Prostate gland (tissue), 2 donors: ENCODE measurements around the gene METAP1. TPM values are rescaled to one million over a fixed set of nuclear protein-coding genes. Genes with fewer than 3 reads are reported as not detected.
"Not testable (repeated sequence)": the region's sequence is repeated elsewhere in the genome, so short reads cannot be mapped to it uniquely, and the experiment has no call there.

Experiments used
- DNase-seq: peaks from one replicate; pipeline ENCODE4 v3.0.0-alpha.2; 2019; ENCODE audit warnings: low spot score
- H3K27ac ChIP-seq, 2 donors: fragments of 200-600 bp; sonication (generic); 2 replicates each; pipeline ENCODE4 v1.5.1; 2017 to 2019
- H3K27me3 ChIP-seq: fragments of 200-600 bp; sonication (generic); replicated peaks from 2 replicates; pipeline ENCODE4 v1.5.1; 2019; ENCODE audit not compliant: insufficient read depth
- H3K36me3 ChIP-seq, 2 donors: fragments of 200-600 bp; sonication (generic); 1 replicate in 1 of 2; 2 replicates in 1 of 2; pipeline versions ENCODE4 v1.5.1 to v1.8.1; 2017 to 2019
- H3K4me1 ChIP-seq: fragments of 200-600 bp; sonication (generic); replicated peaks from 2 replicates; pipeline ENCODE4 v1.5.1; 2019
- H3K4me3 ChIP-seq, 2 donors: fragments of 200-600 bp; sonication (generic); 2 replicates each; pipeline ENCODE4 v1.5.1; 2017 to 2019
- H3K9me3 ChIP-seq: fragments of 200-600 bp; sonication (generic); 2 replicates; pipeline ENCODE4 v1.5.1; 2017
- CTCF ChIP-seq, 4 experiments: fragments of 200-600 bp in 2 of 4; fragments of 450-650 bp in 2 of 4; sonication (generic) in 2 of 4; IDR thresholded peaks; 1 replicate in 3 of 4; 2 replicates in 1 of 4; pipeline ENCODE4 v1.5.1; 2016 to 2019; ENCODE audit warnings: antibody characterized with exemption in 4 of 4, mild to moderate bottlenecking in 2 of 4, moderate library complexity in 2 of 4
- POLR2A ChIP-seq: fragments of 450-650 bp; IDR thresholded peaks from one replicate; pipeline ENCODE4 v1.6.1; 2016; ENCODE audit warnings: antibody characterized with exemption, mild to moderate bottlenecking
- POLR2AphosphoS5 ChIP-seq: sonication (generic); formaldehyde crosslinking; IDR thresholded peaks from one replicate; pipeline ENCODE4 v1.6.1; 2017; ENCODE audit warnings: antibody characterized with exemption
- WGBS: methylation state at CpG from one replicate; pipeline ENCODE4 v1.1.5; 2018; 5-methylcytosine and 5-hydroxymethylcytosine counted together
- intact Hi-C: fragments of 100-400 bp; cut with DNase I; formaldehyde crosslinking; loops from one replicate; pipeline ENCODE4 v1.14.2; 2022
- microRNA-seq: library from miRNA; unstranded; fragments of <30 nt; microRNA quantifications from one replicate; pipeline ENCODE4, GENCODE V29; 2016
- small RNA-seq, 2 donors: library from RNA; depleted of rRNA; stranded (forward); fragments of <200 nt; gene quantifications; one replicate each; pipeline ENCODE3, GENCODE V24; 2016
- total RNA-seq, 2 donors: library from RNA; depleted of rRNA; stranded (reverse); fragments of >200 nt; gene quantifications; one replicate each; pipeline ENCODE4 v1.1.0, GENCODE V29; 2016

METAP1 gene
- total RNA-seq, 2 donors from 2014 or later = 55.3 to 70.1 TPM

DNA sequence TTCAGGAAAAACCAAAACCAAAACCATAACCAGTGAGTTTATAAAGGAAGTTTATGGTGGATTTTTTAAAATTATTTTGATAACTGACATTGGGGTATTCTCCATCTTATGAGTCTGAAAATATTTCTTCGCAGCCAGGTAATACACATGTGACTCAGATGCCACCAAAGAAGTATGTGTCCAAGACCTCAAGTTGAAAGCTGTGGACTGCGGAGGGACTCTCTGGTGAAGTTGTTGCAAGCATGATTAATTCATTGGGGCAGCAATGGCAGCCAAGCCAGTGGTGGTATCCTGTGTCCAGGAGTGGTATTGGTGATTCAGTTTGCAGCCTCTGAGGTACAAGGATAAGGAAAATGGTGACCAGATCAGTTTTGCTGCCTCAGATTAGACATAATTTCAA lies 107.1 kb downstream of the METAP1 start:
- H3K27me3 ChIP-seq = no peaks in the 10 kb centered on the region
- intact Hi-C loops = no loop called here
- WGBS = 100% methylated on average over 2 of the region's 2 CpGs

GRCh38 chr4:99103166-99103565 lies 107.6 kb downstream of the METAP1 start:
- no peak for DNase-seq
- intact Hi-C loops = no loop called here
- Histone ChIP-seq H3K36me3 (no peaks in the 10 kb centered on the region), H3K9me3 (no peaks in the 10 kb centered on the region), H3K4me1 (no peaks in the 10 kb centered on the region), H3K4me3 (no peak overlapping the region), H3K27me3 (no peaks in the 10 kb centered on the region), H3K27ac (no peak overlapping the region)
- TF ChIP-seq POLR2A (no peak), POLR2AphosphoS5 (no peak), CTCF (IDR thresholded peaks at IDR 0.05) (no peak)

More for the DNA sequence above, 107.1 kb downstream of the METAP1 start:
- Histone ChIP-seq H3K27ac (no peak overlapping the region), H3K36me3 (no peaks in the 10 kb centered on the region), H3K4me1 (no peaks in the 10 kb centered on the region), H3K9me3 (no peaks in the 10 kb centered on the region), H3K4me3 (no peak overlapping the region)
- DNase-seq = no peak
- TF ChIP-seq CTCF (IDR thresholded peaks at IDR 0.05) (no peak), POLR2AphosphoS5 (no peak), POLR2A (no peak)

DNA sequence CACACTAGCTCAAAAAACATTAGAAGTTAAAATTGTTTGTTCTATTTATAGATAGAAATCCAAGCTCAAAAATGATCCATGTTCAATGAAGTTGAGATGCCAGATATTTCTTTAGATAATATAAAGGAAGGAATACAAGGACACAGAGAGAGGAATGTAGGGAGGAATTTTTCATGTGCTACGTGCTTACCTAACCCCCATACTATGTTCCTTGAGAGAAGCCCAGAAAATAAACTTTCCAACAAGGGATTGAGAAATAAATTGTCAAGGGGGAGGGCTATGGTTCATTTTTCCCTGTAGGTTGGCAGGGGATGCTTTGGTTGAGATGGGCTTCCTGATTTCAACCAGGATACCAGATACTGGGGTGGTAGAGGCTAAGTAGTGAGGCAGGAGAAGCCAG lies 108.6 kb downstream of the METAP1 start:
- H3K27me3 ChIP-seq = no peaks in the 10 kb centered on the region
- H3K4me3 ChIP-seq = no peak overlapping the region
- H3K27ac ChIP-seq = no peak overlapping the region
- intact Hi-C loops = no loop called here
- no peak for DNase-seq
- H3K9me3 ChIP-seq = no peaks in the 10 kb centered on the region
- H3K36me3 ChIP-seq = no peaks in the 10 kb centered on the region
- WGBS = 97% methylated on average over 1 of the region's 1 CpG
- H3K4me1 ChIP-seq = no peaks in the 10 kb centered on the region
- TF ChIP-seq POLR2AphosphoS5 = no peak
- TF ChIP-seq CTCF (IDR thresholded peaks at IDR 0.05) = no peak
- no peak for TF ChIP-seq POLR2A

DNA sequence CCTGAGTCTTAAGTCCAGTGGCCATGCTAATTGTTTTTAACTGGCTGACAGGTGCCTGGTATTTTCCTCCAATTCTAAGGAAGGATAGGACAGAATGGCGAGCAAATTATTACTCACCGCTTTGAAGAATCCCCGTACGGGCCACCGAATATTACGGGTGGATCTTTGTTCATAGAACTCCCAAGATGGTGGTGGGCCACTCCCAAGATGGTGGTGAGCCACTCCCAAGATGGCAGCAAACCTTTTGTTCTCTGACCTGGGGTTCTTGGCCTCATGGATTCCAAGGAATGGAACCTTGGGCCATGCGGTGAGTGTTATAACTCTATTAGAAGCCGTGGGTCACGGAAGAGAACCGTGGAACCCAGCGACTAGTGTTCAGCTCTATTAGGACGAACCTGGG lies 113.8 kb downstream of the METAP1 start:
- H3K9me3 ChIP-seq, DNase-seq, intact Hi-C loops, H3K36me3 ChIP-seq, H3K27ac ChIP-seq, H3K27me3 ChIP-seq, H3K4me3 ChIP-seq, H3K4me1 ChIP-seq: not testable (repeated sequence)
- WGBS = 88% methylated on average over 12 of the region's 12 CpGs

Small RNA genes lying within 50 kb of the gene (microRNA-seq; reads per million reads assigned to microRNA genes)
- gene MIR3684 = not detected

Small RNA genes lying within 50 kb of the gene (small RNA-seq; reads per million reads assigned to genes)
- 0 to 0.10 reads per million in 2 donors for gene MIR3684
- gene RNU7-149P = 0 reads per million in 2 donors

Other genes with a start within 250 kb of the METAP1 start
- gene EIF4E, start 66.6 kb upstream of the METAP1 start, total RNA-seq = 10 to 100 TPM; 46.8 to 70.9 TPM
- gene ADH5, start 93.1 kb downstream of the METAP1 start, total RNA-seq = 100 to 1,000 TPM; 127 to 149 TPM
- not detected for gene ADH4, start 148.6 kb downstream of the METAP1 start, total RNA-seq
- gene ADH6, start 223.5 kb downstream of the METAP1 start, total RNA-seq = not detected